BJ (cell line): ENCODE data around the gene SORCS2. TPM values are rescaled to one million over a fixed set of nuclear protein-coding genes. Genes with fewer than 3 reads are reported as not detected.

Experiments
- CTCF ChIA-PET: fragments of 350-600 bp; formaldehyde crosslinking; extraction: SDS; loops from one replicate; lab custom pipeline; 2021; ENCODE audit warnings: antibody characterized with exemption, inconsistent platforms; lab: Yijun Ruan, JAX
- POLR2A ChIA-PET: fragments of 300-600 bp; sonication (Branson Sonifier 250); formaldehyde crosslinking; extraction: SDS; loops from one replicate; lab custom pipeline; 2021; ENCODE audit warnings: antibody characterized with exemption; lab: Charles Lee
- DNase-seq: peaks from one replicate; pipeline ENCODE4 v3.0.0-alpha.2; 2011; ENCODE audit warnings: low read depth
- H3K27me3 ChIP-seq: 2 replicates; pipeline ENCODE4 v1.6.0; 2011; ENCODE audit warnings: low read length; ENCODE audit not compliant: control insufficient read depth, insufficient read depth
- H3K36me3 ChIP-seq: 2 replicates; pipeline ENCODE4 v1.5.1; 2011; ENCODE audit warnings: low read length; ENCODE audit not compliant: control insufficient read depth, insufficient read depth
- H3K4me3 ChIP-seq: 2 replicates; pipeline ENCODE4 v1.5.1; 2011; ENCODE audit warnings: low read depth, mild to moderate bottlenecking, control low read depth, low read length
- polyA plus RNA-seq: library from polyadenylated mRNA; depleted of rRNA; stranded (reverse); fragments of >200 nt; gene quantifications from 2 replicates; pipeline ENCODE4 v1.2.3, GENCODE V29; 2011
- TF ChIP-seq, protein P1 (sequence below): IDR thresholded peaks from 2 replicates; pipeline ENCODE4 v1.5.1; 2011; ENCODE audit warnings: low read depth, mild to moderate bottlenecking, control low read depth, inconsistent platforms, low read length, moderate library complexity; ENCODE audit not compliant: insufficient read depth

The SORCS2 gene
- polyA plus RNA-seq, 1 experiment: 0.63 TPM

- peaks cover 5% of the 10 kb centered on the region; the same call in 1 of the 2 replicates for H3K27me3 ChIP-seq
- no peaks in the 10 kb centered on the region for H3K36me3 ChIP-seq
- H3K4me3 ChIP-seq: no peak overlapping the region
- CTCF ChIA-PET: no interaction called here
- POLR2A ChIA-PET: no interaction called here
- TF ChIP-seq, protein P1, sequence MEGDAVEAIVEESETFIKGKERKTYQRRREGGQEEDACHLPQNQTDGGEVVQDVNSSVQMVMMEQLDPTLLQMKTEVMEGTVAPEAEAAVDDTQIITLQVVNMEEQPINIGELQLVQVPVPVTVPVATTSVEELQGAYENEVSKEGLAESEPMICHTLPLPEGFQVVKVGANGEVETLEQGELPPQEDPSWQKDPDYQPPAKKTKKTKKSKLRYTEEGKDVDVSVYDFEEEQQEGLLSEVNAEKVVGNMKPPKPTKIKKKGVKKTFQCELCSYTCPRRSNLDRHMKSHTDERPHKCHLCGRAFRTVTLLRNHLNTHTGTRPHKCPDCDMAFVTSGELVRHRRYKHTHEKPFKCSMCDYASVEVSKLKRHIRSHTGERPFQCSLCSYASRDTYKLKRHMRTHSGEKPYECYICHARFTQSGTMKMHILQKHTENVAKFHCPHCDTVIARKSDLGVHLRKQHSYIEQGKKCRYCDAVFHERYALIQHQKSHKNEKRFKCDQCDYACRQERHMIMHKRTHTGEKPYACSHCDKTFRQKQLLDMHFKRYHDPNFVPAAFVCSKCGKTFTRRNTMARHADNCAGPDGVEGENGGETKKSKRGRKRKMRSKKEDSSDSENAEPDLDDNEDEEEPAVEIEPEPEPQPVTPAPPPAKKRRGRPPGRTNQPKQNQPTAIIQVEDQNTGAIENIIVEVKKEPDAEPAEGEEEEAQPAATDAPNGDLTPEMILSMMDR: no peak
- DNase-seq: no peak
Measured at GRCh38 chr4:7498446-7499200, 306.3 kb downstream of the SORCS2 start.

DNA sequence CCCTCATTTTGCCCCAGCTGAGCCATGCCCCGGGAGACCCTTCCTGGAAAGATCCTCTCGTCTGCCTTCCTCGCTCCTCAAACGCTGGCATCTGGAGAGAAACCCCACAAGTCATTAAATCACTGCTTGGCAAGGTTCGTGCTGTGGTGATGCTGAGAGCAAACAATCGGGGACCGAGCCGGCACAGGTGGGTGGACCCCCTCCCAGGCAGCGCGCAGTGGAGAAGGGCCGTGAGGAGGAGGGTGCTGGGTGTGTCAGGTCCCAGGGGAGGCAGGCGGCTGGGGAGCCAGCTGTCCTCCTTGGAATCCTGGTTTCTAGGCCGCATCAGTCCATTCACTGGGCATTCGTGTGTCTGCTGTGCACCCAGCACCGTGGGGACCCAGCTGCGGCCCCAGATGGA, 307.3 kb downstream of the SORCS2 start:
- TF ChIP-seq, protein P1: no peak
- H3K27me3 ChIP-seq: peaks cover 5% of the 10 kb centered on the region
- ChIA-PET POLR2A (no interaction called here), CTCF (interaction anchor here (0.6 kb wide), 1 partner anchor 50 kb away, joined by 3 read pairs; no protein-coding TSS in a partner anchor)
- no peak for DNase-seq
- H3K4me3 ChIP-seq: no peak overlapping the region
- H3K36me3 ChIP-seq: no peaks in the 10 kb centered on the region

GRCh38 chr4:7500404-7500803, 308.1 kb downstream of the SORCS2 start:
- TF ChIP-seq, protein P1: no peak
- POLR2A ChIA-PET: no interaction called here
- Histone ChIP-seq H3K27me3 (peaks cover 7% of the 10 kb centered on the region), H3K4me3 (no peak overlapping the region), H3K36me3 (no peaks in the 10 kb centered on the region)
- CTCF ChIA-PET: interaction anchor here (0.6 to 1.0 kb wide), 2 partner anchors 10 to 51 kb away, joined by 3 to 4 read pairs; no protein-coding TSS in a partner anchor
- no peak for DNase-seq

DNA sequence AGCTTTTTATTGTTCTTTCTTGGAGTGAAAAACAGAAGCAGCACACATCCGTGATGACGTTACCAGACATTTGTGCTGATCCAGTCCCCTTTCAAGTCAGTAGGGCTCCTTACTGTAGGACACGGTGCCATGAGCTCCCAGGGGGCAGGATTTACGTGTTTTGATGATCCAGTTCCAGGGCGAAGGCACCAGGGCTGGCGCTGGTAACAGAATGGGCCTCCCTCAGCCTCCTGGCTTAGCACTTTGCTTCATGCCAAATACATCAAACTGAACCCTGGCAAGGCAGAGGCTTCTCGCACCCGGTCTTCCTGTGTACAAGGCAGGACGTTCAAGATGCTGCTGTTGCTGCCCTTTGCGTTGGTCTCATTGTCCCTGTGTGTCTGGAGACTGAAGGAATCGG, 309.0 kb downstream of the SORCS2 start:
- no peaks in the 10 kb centered on the region for H3K36me3 ChIP-seq
- TF ChIP-seq, protein P1: no peak
- no peak overlapping the region for H3K4me3 ChIP-seq
- ChIA-PET CTCF (interaction anchor here (1.0 kb wide), 1 partner anchor 11 kb away, joined by 4 read pairs; no protein-coding TSS in a partner anchor), POLR2A (no interaction called here)
- H3K27me3 ChIP-seq: peaks cover 8% of the 10 kb centered on the region
- DNase-seq: no peak

DNA sequence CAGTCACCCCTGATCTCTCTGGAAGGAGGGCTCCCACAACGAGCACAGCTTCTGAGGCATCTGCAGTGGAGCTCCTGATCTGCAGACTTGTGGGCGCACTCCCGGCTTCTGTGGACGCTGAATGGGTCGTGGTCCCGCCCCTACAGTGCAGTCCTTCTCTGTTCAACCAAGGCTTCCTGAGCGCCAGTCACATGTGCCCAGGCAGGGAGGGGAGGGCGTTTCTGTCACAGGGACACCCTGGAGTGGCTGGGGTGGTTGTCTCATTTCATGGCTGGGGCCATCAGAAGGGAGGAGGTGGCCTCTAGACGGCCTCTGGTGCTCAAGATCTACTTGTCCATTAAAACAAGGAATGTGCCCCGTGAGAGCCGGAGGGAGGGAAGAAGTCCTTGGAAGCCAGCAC, 309.5 kb downstream of the SORCS2 start:
- DNase-seq: no peak
- TF ChIP-seq, protein P1: no peak
- no peaks in the 10 kb centered on the region for H3K36me3 ChIP-seq
- ChIA-PET CTCF (no interaction called here), POLR2A (no interaction called here)
- H3K27me3 ChIP-seq: peaks cover 8% of the 10 kb centered on the region
- no peak overlapping the region for H3K4me3 ChIP-seq
